Measurements from ENCODE around the gene CSHL1.

The CSHL1 gene

DNA sequence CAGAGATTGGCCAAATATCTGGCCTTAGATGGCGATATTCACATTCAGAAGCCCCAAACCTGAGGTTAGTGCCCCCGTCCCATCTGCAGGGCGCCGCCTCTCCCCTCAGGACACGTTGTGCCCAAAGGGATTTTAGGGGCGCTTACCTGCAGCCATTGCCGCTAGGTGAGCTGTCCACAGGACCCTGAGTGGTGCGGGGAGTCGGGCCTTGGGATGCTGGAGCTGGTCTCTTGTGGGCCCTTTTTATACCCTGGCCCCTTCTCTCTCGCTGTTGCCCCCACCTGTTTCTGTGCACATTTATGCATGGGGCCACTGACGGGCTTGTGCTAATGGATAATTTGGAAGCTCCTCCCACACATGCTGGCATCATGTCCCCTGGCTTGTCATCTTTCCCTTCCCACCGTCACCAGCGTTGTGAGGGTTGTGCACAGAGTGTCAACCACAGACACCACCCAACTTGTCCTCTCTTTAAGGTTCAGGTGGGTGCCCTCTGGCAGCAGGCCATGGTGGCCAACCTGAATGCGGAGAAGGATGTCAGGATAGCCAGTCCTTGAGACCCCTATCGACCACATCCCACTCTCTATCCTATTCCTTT lies at the start of gene CSHL1:
Gene CSHL1 (minus strand): TSS at position 218 of the 595 bp plus-strand sequence. CDS start 62 bp downstream, at position 156.
- TF ChIP-seq, protein P1, sequence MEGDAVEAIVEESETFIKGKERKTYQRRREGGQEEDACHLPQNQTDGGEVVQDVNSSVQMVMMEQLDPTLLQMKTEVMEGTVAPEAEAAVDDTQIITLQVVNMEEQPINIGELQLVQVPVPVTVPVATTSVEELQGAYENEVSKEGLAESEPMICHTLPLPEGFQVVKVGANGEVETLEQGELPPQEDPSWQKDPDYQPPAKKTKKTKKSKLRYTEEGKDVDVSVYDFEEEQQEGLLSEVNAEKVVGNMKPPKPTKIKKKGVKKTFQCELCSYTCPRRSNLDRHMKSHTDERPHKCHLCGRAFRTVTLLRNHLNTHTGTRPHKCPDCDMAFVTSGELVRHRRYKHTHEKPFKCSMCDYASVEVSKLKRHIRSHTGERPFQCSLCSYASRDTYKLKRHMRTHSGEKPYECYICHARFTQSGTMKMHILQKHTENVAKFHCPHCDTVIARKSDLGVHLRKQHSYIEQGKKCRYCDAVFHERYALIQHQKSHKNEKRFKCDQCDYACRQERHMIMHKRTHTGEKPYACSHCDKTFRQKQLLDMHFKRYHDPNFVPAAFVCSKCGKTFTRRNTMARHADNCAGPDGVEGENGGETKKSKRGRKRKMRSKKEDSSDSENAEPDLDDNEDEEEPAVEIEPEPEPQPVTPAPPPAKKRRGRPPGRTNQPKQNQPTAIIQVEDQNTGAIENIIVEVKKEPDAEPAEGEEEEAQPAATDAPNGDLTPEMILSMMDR (IDR thresholded peaks at IDR 0.05): no peak
- no peak within 1 kb of the TSS for H3K27ac ChIP-seq

- TF ChIP-seq, protein P1 (IDR thresholded peaks at IDR 0.05): no peak
- no peak for TF ChIP-seq ZFX (IDR thresholded peaks at IDR 0.05; ENCODE audit: borderline replicate concordance)
- no peak overlapping the region for H3K27ac ChIP-seq
Observed at GRCh38 chr17:63960430-63960829, 49.4 kb upstream of the CSHL1 start.

DNA sequence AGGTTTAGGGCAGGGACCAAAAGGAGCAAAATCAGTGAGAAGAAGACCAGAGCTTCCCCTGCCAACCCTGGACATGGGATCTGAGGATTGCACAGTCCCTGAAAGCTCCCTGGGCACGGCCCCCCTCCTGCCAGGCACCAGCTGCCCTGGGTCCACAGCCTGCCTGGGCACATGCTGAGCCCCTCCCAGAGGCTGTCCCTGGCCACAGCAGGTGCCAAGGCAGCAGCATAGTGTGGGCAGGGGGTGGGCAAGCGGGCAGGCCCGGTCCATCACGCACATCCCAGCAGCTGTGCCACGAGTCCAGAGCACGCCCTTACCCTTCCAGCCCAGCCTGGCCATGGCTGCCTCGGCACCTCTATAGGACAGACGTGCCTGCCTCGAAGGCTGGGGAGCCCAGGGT lies 48.9 kb upstream of the CSHL1 start:
- TF ChIP-seq, protein P1 (IDR thresholded peaks at IDR 0.05): no peak
- no peak for TF ChIP-seq ZFX (IDR thresholded peaks at IDR 0.05; ENCODE audit: borderline replicate concordance)
- no peak overlapping the region for H3K27ac ChIP-seq

GRCh38 chr17:63956296-63956920 lies 45.4 kb upstream of the CSHL1 start:
- TF ChIP-seq, protein P1 (IDR thresholded peaks at IDR 0.05): no peak
- TF ChIP-seq ZFX (IDR thresholded peaks at IDR 0.05; ENCODE audit: borderline replicate concordance): no peak
- no peak overlapping the region for H3K27ac ChIP-seq

- H3K27ac ChIP-seq: no peak overlapping the region
- TF ChIP-seq, protein P1 (IDR thresholded peaks at IDR 0.05): no peak
- TF ChIP-seq ZFX (IDR thresholded peaks at IDR 0.05; ENCODE audit: borderline replicate concordance): no peak
Observed at GRCh38 chr17:63955791-63956190, 44.7 kb upstream of the CSHL1 start.

DNA sequence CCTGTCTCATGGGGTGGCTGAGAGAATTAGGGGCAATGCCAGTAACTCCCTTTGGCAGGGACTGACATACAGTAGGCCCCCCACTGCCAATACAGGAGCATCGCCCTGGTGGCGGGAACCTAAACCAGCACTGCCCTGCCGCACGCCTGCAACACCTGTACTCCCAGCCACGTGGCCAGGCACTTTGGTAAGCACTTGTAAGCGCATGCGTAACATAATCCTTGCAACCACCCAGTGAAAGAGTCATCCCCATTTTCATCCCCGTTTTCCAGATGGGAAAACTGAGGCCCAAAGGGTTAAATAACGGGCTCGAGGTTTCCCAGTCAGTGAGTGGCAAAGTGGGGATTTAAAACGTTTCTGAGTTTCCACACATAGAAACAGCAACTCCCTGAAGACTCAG lies 44.2 kb upstream of the CSHL1 start:
- no peak overlapping the region for H3K27ac ChIP-seq
- TF ChIP-seq ZFX (IDR thresholded peaks at IDR 0.05; ENCODE audit: borderline replicate concordance): no peak
- TF ChIP-seq, protein P1 (IDR thresholded peaks at IDR 0.05): no peak

- no peak for TF ChIP-seq ZFX (IDR thresholded peaks at IDR 0.05; ENCODE audit: borderline replicate concordance)
- TF ChIP-seq, protein P1 (IDR thresholded peaks at IDR 0.05): no peak
- H3K27ac ChIP-seq: no peak overlapping the region
Observed at GRCh38 chr17:63954402-63955063, 43.5 kb upstream of the CSHL1 start.
